K562 (cell line): ENCODE measurements around the gene FOXK2. TPM values are rescaled to one million over a fixed set of nuclear protein-coding genes. Genes with fewer than 3 reads are reported as not detected.
A peak's percentile ranks its signal among the peaks of the same experiment; 100 is the strongest.

Source experiments
- ARID2 ChIP-seq: fragments of 450-650 bp; IDR thresholded peaks from 2 replicates; pipeline ENCODE4 v1.6.1; 2017; ENCODE audit warnings: antibody characterized with exemption, mild to moderate bottlenecking
- CTCFL ChIP-seq: IDR thresholded peaks from 2 replicates; pipeline ENCODE4 v1.6.1; 2011; ENCODE audit warnings: borderline replicate concordance, low read depth, mild to moderate bottlenecking, moderate library complexity, low read length; ENCODE audit not compliant: insufficient read depth, poor library complexity, severe bottlenecking
- FOXJ3 ChIP-seq: sonication (generic); formaldehyde crosslinking; IDR thresholded peaks from 2 replicates; pipeline ENCODE4 v1.4.0; 2020; ENCODE audit warnings: mild to moderate bottlenecking, missing genetic modification reagents
- HDAC6 ChIP-seq: IDR thresholded peaks from 2 replicates; pipeline ENCODE4 v1.6.1; 2012; ENCODE audit warnings: low read depth, mild to moderate bottlenecking, control low read depth, inconsistent platforms, low read length, moderate library complexity
- NFE2L1 ChIP-seq: fragments of 450-650 bp; IDR thresholded peaks from 2 replicates; pipeline ENCODE4 v1.6.1; 2016; ENCODE audit warnings: missing genetic modification characterization, low read depth, mild to moderate bottlenecking, missing compliant biosample characterization, moderate library complexity, borderline replicate concordance
- PPARD ChIP-seq: fragments of 250-450 bp; sonication (Bioruptor Pico); IDR thresholded peaks from 2 replicates; pipeline ENCODE4 v1.8.0; 2022; ENCODE audit warnings: inconsistent platforms, mild to moderate bottlenecking, moderate library complexity
- RBBP5 ChIP-seq: fragments of 200-600 bp; sonication (generic); IDR thresholded peaks from 2 replicates; pipeline ENCODE4 v1.6.1; 2012; ENCODE audit warnings: borderline replicate concordance, mild to moderate bottlenecking, low read length, control low read depth, inconsistent platforms; ENCODE audit not compliant: insufficient read depth, poor library complexity, severe bottlenecking
- RBM22 ChIP-seq: fragments of 200-400 bp; formaldehyde crosslinking; IDR thresholded peaks from 2 replicates; pipeline ENCODE4 v1.6.1; 2018; ENCODE audit warnings: low read length, low read depth; ENCODE audit not compliant: poor library complexity, severe bottlenecking
- SIN3A ChIP-seq, 2 experiments: fragments of 150-350 bp in 1 of 2; IDR thresholded peaks; 2 replicates each; pipeline ENCODE4 v1.6.1; 2011 to 2016; ENCODE audit warnings: borderline replicate concordance in 2 of 2, low read depth in 2 of 2, low read length in 2 of 2, mild to moderate bottlenecking in 2 of 2, moderate library complexity in 2 of 2; ENCODE audit not compliant: control insufficient read depth in 1 of 2
- SOX6 ChIP-seq: fragments of 450-650 bp; IDR thresholded peaks from 2 replicates; pipeline ENCODE4 v1.6.1; 2014; ENCODE audit warnings: mild to moderate bottlenecking
- SUPT5H ChIP-seq: fragments of 450-650 bp; IDR thresholded peaks from 2 replicates; pipeline ENCODE4 v1.6.1; 2016
- ZBTB11 ChIP-seq, 3 experiments: fragments of 200-800 bp in 1 of 3; fragments of 250-450 bp in 1 of 3; fragments of 450-650 bp in 1 of 3; sonication (Bioruptor Pico) in 1 of 3; sonication (Bioruptor generic) in 1 of 3; formaldehyde crosslinking in 1 of 3; IDR thresholded peaks; 2 replicates each; pipeline versions ENCODE4 v1.6.1 to v1.8.0; 2016 to 2022; ENCODE audit warnings: mild to moderate bottlenecking in 2 of 3, missing genetic modification characterization in 2 of 3, missing compliant biosample characterization in 1 of 3, moderate library complexity in 1 of 3
- ZBTB33 ChIP-seq: sonication (generic); formaldehyde crosslinking; IDR thresholded peaks from 2 replicates; pipeline ENCODE4 v1.8.1; 2023; ENCODE audit warnings: mild to moderate bottlenecking, missing genetic modification reagents
- ZNF121 ChIP-seq: sonication (generic); formaldehyde crosslinking; conservative IDR thresholded peaks from 2 replicates; pipeline ENCODE4 v1.8.0; 2022; ENCODE audit warnings: missing genetic modification reagents
- polyA plus RNA-seq, 8 experiments: library from polyadenylated mRNA; depleted of rRNA in 4 of 8; stranded (reverse) in 5 of 8; unstranded in 3 of 8; fragments of >200 nt; fragmentation: Nextera tagmentation in 2 of 8; fragmentation: Illumina TruSeq in 1 of 8; extraction: Ambion mirVana in 2 of 8; extraction: Trizol in 1 of 8; gene quantifications; 2 replicates each; pipeline versions ENCODE4 v1.2.1 to v1.2.3, GENCODE V29; 2011 to 2014; ENCODE audit warnings: inconsistent platforms in 1 of 8, missing spikeins in 1 of 8
- total RNA-seq, 7 experiments: library from RNA; depleted of rRNA in 6 of 7; stranded (reverse); fragments of >200 nt in 6 of 7; fragmentation: Illumina TruSeq in 2 of 7; extraction: Trizol in 2 of 7; gene quantifications; 2 replicates each; pipeline versions ENCODE4 v1.2.1 to v1.2.3, GENCODE V29; 2011 to 2021; ENCODE audit warnings: low replicate concordance in 1 of 7
- TF ChIP-seq, protein P1 (sequence below): fragments of 450-650 bp; IDR thresholded peaks from 2 replicates; pipeline ENCODE4 v1.6.1; 2016; ENCODE audit warnings: borderline replicate concordance

Gene FOXK2
- total and polyA plus RNA-seq, 9 of the 15 experiments (the other 6 are each of a cell fraction or from before 2014, with no cell fraction given), result 3.0 to 86.0 (median 44.1) TPM

- TF ChIP-seq, protein P1, sequence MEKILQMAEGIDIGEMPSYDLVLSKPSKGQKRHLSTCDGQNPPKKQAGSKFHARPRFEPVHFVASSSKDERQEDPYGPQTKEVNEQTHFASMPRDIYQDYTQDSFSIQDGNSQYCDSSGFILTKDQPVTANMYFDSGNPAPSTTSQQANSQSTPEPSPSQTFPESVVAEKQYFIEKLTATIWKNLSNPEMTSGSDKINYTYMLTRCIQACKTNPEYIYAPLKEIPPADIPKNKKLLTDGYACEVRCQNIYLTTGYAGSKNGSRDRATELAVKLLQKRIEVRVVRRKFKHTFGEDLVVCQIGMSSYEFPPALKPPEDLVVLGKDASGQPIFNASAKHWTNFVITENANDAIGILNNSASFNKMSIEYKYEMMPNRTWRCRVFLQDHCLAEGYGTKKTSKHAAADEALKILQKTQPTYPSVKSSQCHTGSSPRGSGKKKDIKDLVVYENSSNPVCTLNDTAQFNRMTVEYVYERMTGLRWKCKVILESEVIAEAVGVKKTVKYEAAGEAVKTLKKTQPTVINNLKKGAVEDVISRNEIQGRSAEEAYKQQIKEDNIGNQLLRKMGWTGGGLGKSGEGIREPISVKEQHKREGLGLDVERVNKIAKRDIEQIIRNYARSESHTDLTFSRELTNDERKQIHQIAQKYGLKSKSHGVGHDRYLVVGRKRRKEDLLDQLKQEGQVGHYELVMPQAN, result peak; percentile 83; the same call in 1 of the 2 replicates
- TF ChIP-seq SUPT5H (no peak), ZNF121 (CRISPR knock-in tag) (no peak), RBBP5 (peak; percentile 35), NFE2L1 (tag) (no peak), FOXJ3 (CRISPR knock-in tag) (no peak), SOX6 (no peak), RBM22 (no peak), ZBTB33 (no peak), HDAC6 (no peak), SIN3A (IDR thresholded peaks at IDR 0.05; ENCODE audit: borderline replicate concordance in 2 of 2, control insufficient read depth in 1 of 2, low read depth in 2 of 2, low read length in 2 of 2) (peak in 1 of 2 experiments; percentile 17; a peak in 1 of 4 replicates), ARID2 (no peak), ZBTB11 (CRISPR knock-in tag; IDR thresholded peaks at IDR 0.05) (no peak), PPARD (no peak), CTCFL (no peak)
These were observed 705 bp downstream of the FOXK2 start (continued) for GRCh38 chr17:82519971-82520903.
